Fibroblast of peridontal ligament (primary cell): ENCODE data around the gene KIAA0319L.

Source experiments
- DNase-seq: peaks from one replicate; pipeline ENCODE4 v3.0.0-alpha.2; 2010; ENCODE audit errors: extremely low read depth

Gene KIAA0319L

DNA sequence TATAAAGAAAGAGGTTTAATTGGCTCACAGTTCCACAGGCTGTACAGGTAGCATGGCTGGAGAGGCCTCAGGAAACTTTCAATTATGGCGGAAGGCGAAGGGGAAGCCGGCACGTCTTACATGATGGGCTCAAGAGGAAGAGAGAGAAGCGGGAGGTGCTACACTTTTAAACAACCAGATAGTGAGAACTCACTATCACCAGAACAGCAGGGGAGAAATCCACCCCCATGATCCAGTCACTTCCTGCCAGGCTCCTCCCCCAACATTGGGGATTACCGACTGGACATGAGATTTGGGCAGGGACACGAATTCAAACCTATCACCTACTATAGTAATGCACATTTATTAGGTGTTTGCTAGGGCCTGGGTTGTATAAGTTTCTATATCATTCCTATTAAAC is 170.9 kb downstream of the KIAA0319L start:
- no peak for DNase-seq
